ENCODE data around the gene LRWD1.

DNA sequence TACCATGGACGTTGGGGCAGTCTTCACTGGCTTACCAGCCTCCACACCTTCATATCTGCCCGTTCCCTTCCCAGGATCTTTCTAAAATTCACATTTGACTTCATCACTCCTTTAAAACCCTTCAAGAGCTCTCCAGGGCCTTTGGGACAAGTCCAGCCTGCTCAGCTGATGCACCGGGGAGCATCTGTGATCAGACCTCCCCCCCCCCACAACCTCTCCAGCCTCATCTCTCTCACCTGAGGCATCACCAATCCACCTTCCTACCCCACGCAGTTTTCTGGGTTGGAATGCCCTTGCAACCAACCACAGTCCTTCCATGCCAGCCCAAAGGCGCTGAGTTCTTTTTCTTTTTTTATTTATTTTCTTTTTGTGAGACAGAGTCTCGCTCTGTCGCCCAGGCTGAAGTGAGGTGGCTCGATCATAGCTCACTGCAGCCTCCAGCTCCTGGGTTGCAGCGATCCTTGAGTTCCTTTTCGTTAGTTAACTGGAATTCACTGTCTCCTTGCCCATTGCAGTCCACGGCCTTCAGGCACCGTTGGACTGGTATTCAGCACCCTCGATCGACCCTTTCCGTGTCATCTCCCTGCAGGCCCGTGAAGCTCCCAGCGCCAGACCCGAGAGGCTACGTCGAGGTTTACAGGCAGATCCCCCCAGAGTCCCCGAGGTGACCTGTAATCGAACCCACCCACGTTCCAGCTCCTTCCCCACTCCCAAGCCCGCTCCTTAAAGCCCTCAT is 775 bp upstream of the LRWD1 start:
- TF ChIP-seq, protein P1, sequence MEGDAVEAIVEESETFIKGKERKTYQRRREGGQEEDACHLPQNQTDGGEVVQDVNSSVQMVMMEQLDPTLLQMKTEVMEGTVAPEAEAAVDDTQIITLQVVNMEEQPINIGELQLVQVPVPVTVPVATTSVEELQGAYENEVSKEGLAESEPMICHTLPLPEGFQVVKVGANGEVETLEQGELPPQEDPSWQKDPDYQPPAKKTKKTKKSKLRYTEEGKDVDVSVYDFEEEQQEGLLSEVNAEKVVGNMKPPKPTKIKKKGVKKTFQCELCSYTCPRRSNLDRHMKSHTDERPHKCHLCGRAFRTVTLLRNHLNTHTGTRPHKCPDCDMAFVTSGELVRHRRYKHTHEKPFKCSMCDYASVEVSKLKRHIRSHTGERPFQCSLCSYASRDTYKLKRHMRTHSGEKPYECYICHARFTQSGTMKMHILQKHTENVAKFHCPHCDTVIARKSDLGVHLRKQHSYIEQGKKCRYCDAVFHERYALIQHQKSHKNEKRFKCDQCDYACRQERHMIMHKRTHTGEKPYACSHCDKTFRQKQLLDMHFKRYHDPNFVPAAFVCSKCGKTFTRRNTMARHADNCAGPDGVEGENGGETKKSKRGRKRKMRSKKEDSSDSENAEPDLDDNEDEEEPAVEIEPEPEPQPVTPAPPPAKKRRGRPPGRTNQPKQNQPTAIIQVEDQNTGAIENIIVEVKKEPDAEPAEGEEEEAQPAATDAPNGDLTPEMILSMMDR (tag by site-specific recombination; IDR thresholded peaks at IDR 0.05): no peak
- TF ChIP-seq ZNF274 (IDR thresholded peaks at IDR 0.05; ENCODE audit: low read length): no peak
- no peak for TF ChIP-seq ZNF274 (tag by site-specific recombination; IDR thresholded peaks at IDR 0.05; ENCODE audit: borderline replicate concordance)
- TF ChIP-seq, protein P2, sequence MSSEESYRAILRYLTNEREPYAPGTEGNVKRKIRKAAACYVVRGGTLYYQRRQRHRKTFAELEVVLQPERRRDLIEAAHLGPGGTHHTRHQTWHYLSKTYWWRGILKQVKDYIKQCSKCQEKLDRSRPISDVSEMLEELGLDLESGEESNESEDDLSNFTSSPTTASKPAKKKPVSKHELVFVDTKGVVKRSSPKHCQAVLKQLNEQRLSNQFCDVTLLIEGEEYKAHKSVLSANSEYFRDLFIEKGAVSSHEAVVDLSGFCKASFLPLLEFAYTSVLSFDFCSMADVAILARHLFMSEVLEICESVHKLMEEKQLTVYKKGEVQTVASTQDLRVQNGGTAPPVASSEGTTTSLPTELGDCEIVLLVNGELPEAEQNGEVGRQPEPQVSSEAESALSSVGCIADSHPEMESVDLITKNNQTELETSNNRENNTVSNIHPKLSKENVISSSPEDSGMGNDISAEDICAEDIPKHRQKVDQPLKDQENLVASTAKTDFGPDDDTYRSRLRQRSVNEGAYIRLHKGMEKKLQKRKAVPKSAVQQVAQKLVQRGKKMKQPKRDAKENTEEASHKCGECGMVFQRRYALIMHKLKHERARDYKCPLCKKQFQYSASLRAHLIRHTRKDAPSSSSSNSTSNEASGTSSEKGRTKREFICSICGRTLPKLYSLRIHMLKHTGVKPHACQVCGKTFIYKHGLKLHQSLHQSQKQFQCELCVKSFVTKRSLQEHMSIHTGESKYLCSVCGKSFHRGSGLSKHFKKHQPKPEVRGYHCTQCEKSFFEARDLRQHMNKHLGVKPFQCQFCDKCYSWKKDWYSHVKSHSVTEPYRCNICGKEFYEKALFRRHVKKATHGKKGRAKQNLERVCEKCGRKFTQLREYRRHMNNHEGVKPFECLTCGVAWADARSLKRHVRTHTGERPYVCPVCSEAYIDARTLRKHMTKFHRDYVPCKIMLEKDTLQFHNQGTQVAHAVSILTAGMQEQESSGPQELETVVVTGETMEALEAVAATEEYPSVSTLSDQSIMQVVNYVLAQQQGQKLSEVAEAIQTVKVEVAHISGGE (tag by site-specific recombination; conservative IDR thresholded peaks at IDR 0.05; ENCODE audit: low read depth): no peak
- no peak for TF ChIP-seq ZNF747 (tag by site-specific recombination; IDR thresholded peaks at IDR 0.05)
- TF ChIP-seq KLF7 (tag by site-specific recombination; IDR thresholded peaks at IDR 0.05; ENCODE audit: borderline replicate concordance): no peak
